SK-N-SH treated with all-trans-retinoic acid at 6 μM for 48 hours (cell line): ENCODE results near the gene GIMAP7.

ENCODE experiments used
- ATAC-seq: fragments of 200-7000 bp; cut with Tn5 transposase; 3 replicates; pipeline ENCODE4 v1.9.1; 2020; ENCODE audit warnings: mild to moderate bottlenecking, moderate library complexity
- ARNTL ChIP-seq: fragments of 450-650 bp; formaldehyde crosslinking; IDR thresholded peaks from 2 replicates; pipeline ENCODE4 v1.5.0; 2020; ENCODE audit warnings: low read depth, mild to moderate bottlenecking, moderate library complexity, borderline replicate concordance
- CREB5 ChIP-seq: fragments of 250-450 bp; sonication (Bioruptor Pico); IDR thresholded peaks from 2 replicates; pipeline ENCODE4 v1.5.1; 2020; ENCODE audit warnings: low read depth, mild to moderate bottlenecking, moderate library complexity
- CSDC2 ChIP-seq: fragments of 250-450 bp; sonication (Bioruptor Pico); IDR thresholded peaks from 2 replicates; pipeline ENCODE4 v1.5.0; 2020; ENCODE audit warnings: mild to moderate bottlenecking, moderate library complexity
- CSRNP3 ChIP-seq: fragments of 250-450 bp; sonication (Bioruptor Pico); IDR thresholded peaks from 2 replicates; pipeline ENCODE4 v1.5.1; 2021; ENCODE audit warnings: mild to moderate bottlenecking, moderate library complexity
- GLIS3 ChIP-seq: fragments of 250-450 bp; sonication (Bioruptor Pico); IDR thresholded peaks from 2 replicates; pipeline ENCODE4 v1.5.0; 2020; ENCODE audit warnings: mild to moderate bottlenecking, moderate library complexity
- OSR1 ChIP-seq: fragments of 250-450 bp; sonication (Bioruptor Pico); IDR thresholded peaks from 2 replicates; pipeline ENCODE4 v1.8.0; 2022; ENCODE audit warnings: moderate library complexity, mild to moderate bottlenecking, inconsistent platforms
- PATZ1 ChIP-seq: fragments of 250-450 bp; sonication (Bioruptor Pico); IDR thresholded peaks from 2 replicates; pipeline ENCODE4 v1.8.0; 2020; ENCODE audit warnings: mild to moderate bottlenecking, moderate library complexity, borderline replicate concordance
- POU6F1 ChIP-seq: fragments of 250-450 bp; sonication (Bioruptor Pico); IDR thresholded peaks from 2 replicates; pipeline ENCODE4 v1.8.0; 2021; ENCODE audit warnings: low read depth, mild to moderate bottlenecking, moderate library complexity, borderline replicate concordance
- PPARA ChIP-seq: fragments of 250-450 bp; sonication (Bioruptor Pico); IDR thresholded peaks from 2 replicates; pipeline ENCODE4 v1.5.0; 2020; ENCODE audit warnings: mild to moderate bottlenecking, borderline replicate concordance
- RARB ChIP-seq: fragments of 250-450 bp; sonication (Bioruptor Pico); IDR thresholded peaks from 2 replicates; pipeline ENCODE4 v1.8.0; 2021; ENCODE audit warnings: mild to moderate bottlenecking, moderate library complexity
- SNAI2 ChIP-seq: fragments of 250-450 bp; sonication (Bioruptor Pico); IDR thresholded peaks from 2 replicates; pipeline ENCODE4 v1.5.0; 2020; ENCODE audit warnings: mild to moderate bottlenecking, moderate library complexity
- TCF4 ChIP-seq: fragments of 250-450 bp; sonication (Bioruptor Pico); IDR thresholded peaks from 2 replicates; pipeline ENCODE4 v1.8.0; 2021; ENCODE audit warnings: mild to moderate bottlenecking, moderate library complexity, borderline replicate concordance
- TOX ChIP-seq: fragments of 250-450 bp; sonication (Bioruptor Pico); IDR thresholded peaks from 2 replicates; pipeline ENCODE4 v1.8.0; 2021; ENCODE audit warnings: mild to moderate bottlenecking, moderate library complexity, borderline replicate concordance
- TSHZ2 ChIP-seq: fragments of 250-450 bp; sonication (Bioruptor Pico); IDR thresholded peaks from 2 replicates; pipeline ENCODE4 v1.5.0; 2020; ENCODE audit warnings: mild to moderate bottlenecking, moderate library complexity
- ZC3H10 ChIP-seq: fragments of 250-450 bp; sonication (Bioruptor Pico); IDR thresholded peaks from 2 replicates; pipeline ENCODE4 v1.5.1; 2021; ENCODE audit warnings: mild to moderate bottlenecking, moderate library complexity
- ZFP3 ChIP-seq: fragments of 250-450 bp; sonication (Bioruptor Pico); IDR thresholded peaks from 2 replicates; pipeline ENCODE4 v1.5.0; 2020; ENCODE audit warnings: mild to moderate bottlenecking, moderate library complexity
- ZFP30 ChIP-seq: fragments of 450-650 bp; formaldehyde crosslinking; IDR thresholded peaks from 2 replicates; pipeline ENCODE4 v1.5.0; 2022; ENCODE audit warnings: mild to moderate bottlenecking, moderate library complexity
- ZNF565 ChIP-seq: fragments of 450-650 bp; formaldehyde crosslinking; conservative IDR thresholded peaks from 2 replicates; pipeline ENCODE4 v1.5.0; 2020; ENCODE audit warnings: low read depth, mild to moderate bottlenecking, moderate library complexity
- ZNF70 ChIP-seq: fragments of 450-650 bp; formaldehyde crosslinking; IDR thresholded peaks from 2 replicates; pipeline ENCODE4 v1.5.0; 2020; ENCODE audit warnings: mild to moderate bottlenecking, moderate library complexity
- ZNF8 ChIP-seq: fragments of 450-650 bp; formaldehyde crosslinking; IDR thresholded peaks from 2 replicates; pipeline ENCODE4 v1.5.0; 2020; ENCODE audit warnings: mild to moderate bottlenecking, moderate library complexity

The GIMAP7 gene

GRCh38 chr7:150566123-150566522 lies 51.5 kb downstream of the GIMAP7 start:
- ATAC-seq: no peak
- no peak for TF ChIP-seq PATZ1
- no peak for TF ChIP-seq CREB5 (CRISPR knock-in tag)
- no peak for TF ChIP-seq ZFP3 (CRISPR knock-in tag)
- TF ChIP-seq GLIS3 (CRISPR knock-in tag): no peak
- TF ChIP-seq TCF4 (CRISPR knock-in tag): no peak
- TF ChIP-seq ZNF8 (CRISPR knock-in tag): no peak
- TF ChIP-seq CSRNP3: no peak
- TF ChIP-seq PPARA (CRISPR knock-in tag): no peak
- TF ChIP-seq OSR1 (CRISPR knock-in tag): no peak
- TF ChIP-seq POU6F1 (CRISPR knock-in tag): no peak
- no peak for TF ChIP-seq ZNF565 (CRISPR knock-in tag)
- no peak for TF ChIP-seq ZC3H10 (CRISPR knock-in tag)
- TF ChIP-seq RARB (CRISPR knock-in tag): no peak
- TF ChIP-seq ARNTL (CRISPR knock-in tag): no peak
- no peak for TF ChIP-seq CSDC2 (CRISPR knock-in tag)
- TF ChIP-seq TOX (CRISPR knock-in tag): no peak
- no peak for TF ChIP-seq ZFP30 (CRISPR knock-in tag)
- no peak for TF ChIP-seq SNAI2 (CRISPR knock-in tag)

- no peak for ATAC-seq
- no peak for TF ChIP-seq TOX (CRISPR knock-in tag)
- TF ChIP-seq ZNF70 (CRISPR knock-in tag): no peak
- no peak for TF ChIP-seq SNAI2 (CRISPR knock-in tag)
- no peak for TF ChIP-seq ZC3H10 (CRISPR knock-in tag)
- no peak for TF ChIP-seq ZNF8 (CRISPR knock-in tag)
- no peak for TF ChIP-seq CSDC2 (CRISPR knock-in tag)
- no peak for TF ChIP-seq TCF4 (CRISPR knock-in tag)
Observed at GRCh38 chr7:150566572-150566971, 51.9 kb downstream of the GIMAP7 start.

- ATAC-seq: no peak
- TF ChIP-seq ZNF565 (CRISPR knock-in tag): no peak
- no peak for TF ChIP-seq CREB5 (CRISPR knock-in tag)
- TF ChIP-seq CSRNP3: no peak
- TF ChIP-seq CSDC2 (CRISPR knock-in tag): no peak
- no peak for TF ChIP-seq TSHZ2 (CRISPR knock-in tag)
- TF ChIP-seq POU6F1 (CRISPR knock-in tag): no peak
- no peak for TF ChIP-seq PATZ1
- TF ChIP-seq ZC3H10 (CRISPR knock-in tag): no peak
- no peak for TF ChIP-seq PPARA (CRISPR knock-in tag)
- TF ChIP-seq TCF4 (CRISPR knock-in tag): no peak
- TF ChIP-seq GLIS3 (CRISPR knock-in tag): no peak
- no peak for TF ChIP-seq RARB (CRISPR knock-in tag)
- TF ChIP-seq TOX (CRISPR knock-in tag): no peak
Observed at GRCh38 chr7:150567169-150567568, 52.5 kb downstream of the GIMAP7 start, which contains the start of gene GIMAP4. Gene GIMAP4 (plus strand): TSS chr7:150567390. CDS start chr7:150569902, 2,512 bp downstream.
